Heart left ventricle (tissue), 16 donors: ENCODE data around the gene NHSL2. TPM values are rescaled to one million over a fixed set of nuclear protein-coding genes. Genes with fewer than 3 reads are reported as not detected.

Source experiments
- ATAC-seq, 4 donors: fragments of 200-7000 bp; cut with Tn5 transposase; one replicate each; pipeline ENCODE4 v1.9.1; 2020 to 2022; ENCODE audit warnings: moderate library complexity in 4 of 4, mild to moderate bottlenecking in 3 of 4, moderate number of reproducible peaks in 1 of 4
- DNase-seq, 5 donors: peaks; one replicate each; pipeline ENCODE4 v3.0.0-alpha.2; 2020
- H3K27ac ChIP-seq, 12 donors: fragments of 200-600 bp; sonication (generic) in 4 of 12; one replicate each; pipeline versions ENCODE4 v1.5.0 to v1.8.0; 2016 to 2022; ENCODE audit warnings: mild to moderate bottlenecking in 2 of 12
- H3K27me3 ChIP-seq, 9 donors: fragments of 200-600 bp; sonication (generic) in 2 of 9; one replicate each; pipeline versions ENCODE4 v1.5.1 to v1.8.0; 2016 to 2022; ENCODE audit warnings: mild to moderate bottlenecking in 3 of 9
- H3K36me3 ChIP-seq, 9 donors: fragments of 200-600 bp; sonication (generic) in 2 of 9; one replicate each; pipeline versions ENCODE4 v1.5.0 to v1.8.0; 2018 to 2022; ENCODE audit warnings: mild to moderate bottlenecking in 2 of 9
- H3K4me1 ChIP-seq, 12 donors: fragments of 200-600 bp; sonication (generic) in 4 of 12; one replicate each; pipeline versions ENCODE4 v1.5.0 to v1.8.0; 2016 to 2022; ENCODE audit warnings: mild to moderate bottlenecking in 3 of 12
- H3K4me3 ChIP-seq, 12 donors: fragments of 200-600 bp; sonication (generic) in 4 of 12; one replicate each; pipeline versions ENCODE4 v1.5.0 to v1.8.0; 2017 to 2022; ENCODE audit warnings: mild to moderate bottlenecking in 9 of 12, moderate library complexity in 4 of 12
- H3K9me3 ChIP-seq, 12 donors: fragments of 200-600 bp; sonication (generic) in 4 of 12; one replicate each; pipeline versions ENCODE4 v1.5.0 to v1.8.0; 2016 to 2022; ENCODE audit warnings: mild to moderate bottlenecking in 1 of 12
- POLR2A ChIP-seq, 2 donors: fragments of 450-650 bp; IDR thresholded peaks; one replicate each; pipeline ENCODE4 v1.6.1; 2017; ENCODE audit warnings: antibody characterized with exemption in 2 of 2, mild to moderate bottlenecking in 2 of 2, moderate library complexity in 2 of 2
- WGBS, 4 donors: extraction: QIAGEN DNeasy Blood & Tissue Kit in 2 of 4; methylation state at CpG; one replicate each; pipeline versions ENCODE4 v1.1.5 to v1.1.7; 2013 to 2018; 5-methylcytosine and 5-hydroxymethylcytosine counted together
- intact Hi-C, 10 donors: fragments of 100-400 bp; cut with DNase I; formaldehyde crosslinking; loops; one replicate each; pipeline versions ENCODE4 v1.11.1 to v1.14.2; 2022
- polyA plus RNA-seq, 2 donors: library from polyadenylated mRNA; stranded (reverse); fragments of 200-250 nt; gene quantifications; one replicate each; pipeline ENCODE4 v1.2.3, GENCODE V29; 2013
- total RNA-seq, 9 donors: library from RNA; depleted of rRNA in 2 of 9; stranded (reverse); fragments of >200 nt in 2 of 9; fragmentation: NEBNext Ultra II Directional in 3 of 9; extraction: Animal tissue kit (Norgen Biotek cat#: 25700) in 3 of 9; gene quantifications; one replicate each; pipeline versions ENCODE4 v1.1.0 to v1.2.4, GENCODE V29; 2016 to 2023
- TF ChIP-seq, protein P1 (sequence below), 12 donors: fragments of 200-600 bp; sonication (generic) in 4 of 12; IDR thresholded peaks; one replicate each; pipeline versions ENCODE4 v1.5.0 to v1.8.0; 2018 to 2022; ENCODE audit warnings: antibody characterized with exemption in 12 of 12, mild to moderate bottlenecking in 5 of 12
- donor health status: ischemic (EF 13 %, LVEDD 7.1; RV severe dilation, severe dysfunction).
- donor health status: healthy with polysubstance abuse.
- donor health status: DM: no; HTN: yes; CAD: no.
- donor health status: DM: no; HTN: no; CAD: no.
- donor health status: ischemic (EF 25% LVEDD 6.9; RV normal size, moderate dysfunction).
- donor health status: ischemic (EF 25% LVEDD 5.7; RV mildly dilated, moderate dysfunction).
- donor health status: healthy.
- donor health status: DM: yes; HTN: yes; CAD: no.
- donor health status: ischemic (EF 35%, LVEDD 5.7; RV mildly dilated, moderate dysfunction).
- donor health status: nonischemic (EF 11% LVEDD 7.7; RV severe dilation, severe dysfunction).
- donor health status: DM: yes; HTN: yes; CAD: no.
- donor health status: PGD.
- donor health status: ischemic (EF 29% LVEDD 5.4; RV normal size, mild dysfunction).
- donor health status: nonischemic (EF 23%, LVEDD 6.1; RV moderate dilation, normal function).

NHSL2 gene
- total and polyA plus RNA-seq, 11 donors: 1.8 to 14.0 (median 5.8) TPM

DNA sequence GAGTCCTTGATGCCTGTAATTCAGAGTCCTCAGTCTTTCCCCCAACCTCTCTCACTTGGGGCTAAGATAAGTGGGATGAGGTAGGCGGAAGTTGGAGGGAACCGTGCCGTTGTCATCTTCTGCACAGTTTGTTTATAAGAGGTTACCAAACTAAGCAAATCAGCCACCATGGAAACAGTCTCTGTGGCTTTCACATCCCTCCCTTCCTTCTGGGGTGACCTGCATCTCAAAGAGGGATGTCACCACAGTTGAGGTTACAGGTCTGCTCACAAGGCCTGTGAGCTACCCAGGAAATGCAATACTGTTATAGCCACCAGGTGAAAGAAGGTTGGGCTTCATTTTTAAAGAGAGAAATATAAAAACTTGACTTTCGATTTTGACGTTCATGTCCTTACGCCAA, 194.8 kb downstream of the NHSL2 start:
- intact Hi-C loops: no loop called here
- Histone ChIP-seq H3K4me3 (no peak overlapping the region), H3K27me3 (peaks cover 0 to 33% (median 0%) of the 10 kb centered on the region in 9 donors), H3K4me1 (peaks cover 0 to 18% (median 1%) of the 10 kb centered on the region in 12 donors), H3K36me3 (no peaks in the 10 kb centered on the region), H3K27ac (peak overlapping the region in 1 of 12 donors; percentile 42), H3K9me3 (no peaks in the 10 kb centered on the region)
- ATAC-seq (no peak), DNase-seq (no peak)
- TF ChIP-seq, protein P1, sequence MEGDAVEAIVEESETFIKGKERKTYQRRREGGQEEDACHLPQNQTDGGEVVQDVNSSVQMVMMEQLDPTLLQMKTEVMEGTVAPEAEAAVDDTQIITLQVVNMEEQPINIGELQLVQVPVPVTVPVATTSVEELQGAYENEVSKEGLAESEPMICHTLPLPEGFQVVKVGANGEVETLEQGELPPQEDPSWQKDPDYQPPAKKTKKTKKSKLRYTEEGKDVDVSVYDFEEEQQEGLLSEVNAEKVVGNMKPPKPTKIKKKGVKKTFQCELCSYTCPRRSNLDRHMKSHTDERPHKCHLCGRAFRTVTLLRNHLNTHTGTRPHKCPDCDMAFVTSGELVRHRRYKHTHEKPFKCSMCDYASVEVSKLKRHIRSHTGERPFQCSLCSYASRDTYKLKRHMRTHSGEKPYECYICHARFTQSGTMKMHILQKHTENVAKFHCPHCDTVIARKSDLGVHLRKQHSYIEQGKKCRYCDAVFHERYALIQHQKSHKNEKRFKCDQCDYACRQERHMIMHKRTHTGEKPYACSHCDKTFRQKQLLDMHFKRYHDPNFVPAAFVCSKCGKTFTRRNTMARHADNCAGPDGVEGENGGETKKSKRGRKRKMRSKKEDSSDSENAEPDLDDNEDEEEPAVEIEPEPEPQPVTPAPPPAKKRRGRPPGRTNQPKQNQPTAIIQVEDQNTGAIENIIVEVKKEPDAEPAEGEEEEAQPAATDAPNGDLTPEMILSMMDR (IDR thresholded peaks at IDR 0.05): no peak
- TF ChIP-seq POLR2A (IDR thresholded peaks at IDR 0.05): no peak
- WGBS, 4 donors: 80 to 87% (median 85%) methylated on average over 6 of the region's 6 CpGs

DNA sequence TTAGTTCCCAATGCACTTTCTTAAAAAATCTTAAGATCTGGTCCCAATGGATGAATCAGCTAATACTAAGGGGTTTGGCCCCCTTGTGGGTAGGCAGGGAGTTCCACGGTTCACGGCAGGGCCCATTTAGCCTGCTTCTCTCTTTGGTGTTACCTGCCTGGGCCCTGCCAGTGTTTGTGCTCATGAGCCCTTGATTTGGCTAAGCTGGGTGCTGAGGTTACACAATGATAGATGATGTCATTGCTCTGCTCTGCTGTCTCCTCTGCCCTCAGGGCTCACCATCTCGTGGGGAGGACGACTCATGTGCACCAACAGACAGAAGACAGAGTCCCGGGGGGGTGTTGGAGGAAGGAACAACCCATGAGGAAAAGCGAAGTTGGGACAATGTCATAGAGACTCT, 196.7 kb downstream of the NHSL2 start:
- ATAC-seq (peak in 1 of 4 donors; percentile 46), DNase-seq (no peak)
- H3K27ac ChIP-seq: no peak overlapping the region

DNA sequence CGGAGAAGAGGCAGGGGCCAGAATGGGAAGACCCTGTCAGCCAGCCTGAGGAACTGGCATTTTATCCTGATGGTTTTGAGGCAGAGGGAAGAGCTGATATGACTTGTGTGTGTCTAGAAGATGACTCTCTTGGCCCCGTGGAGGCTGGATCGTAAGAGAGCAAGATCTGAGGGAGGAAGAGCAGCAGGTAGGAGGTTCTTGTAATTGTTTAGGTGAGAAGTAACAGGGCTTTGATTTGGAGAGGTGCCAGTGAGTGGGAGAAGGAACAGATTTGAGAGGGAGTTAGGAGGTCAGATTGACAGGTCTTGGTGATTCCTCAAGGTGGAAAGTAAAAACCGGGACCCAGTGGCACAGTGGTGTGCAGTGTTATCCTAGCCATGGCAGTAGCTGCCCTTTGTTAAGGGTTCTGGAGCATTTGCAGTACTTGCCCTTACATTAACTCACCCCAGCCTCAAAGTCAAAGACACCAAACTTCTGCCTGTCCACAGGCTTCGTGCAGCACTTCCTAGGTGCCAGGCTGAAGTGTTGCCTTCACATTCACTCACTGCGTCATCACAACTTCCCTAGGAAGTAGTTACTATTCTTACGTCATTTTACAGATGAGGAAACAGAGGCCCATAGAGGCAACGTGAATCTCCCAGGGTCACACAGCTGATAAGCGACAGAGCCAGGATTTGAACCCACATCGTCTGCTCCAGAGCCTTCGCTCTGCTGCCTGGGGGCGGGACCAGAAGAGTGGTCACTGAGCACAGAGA, 197.4 kb downstream of the NHSL2 start:
- Histone ChIP-seq H3K4me3 (no peak overlapping the region), H3K9me3 (no peaks in the 10 kb centered on the region), H3K27me3 (peaks cover 0 to 26% (median 0%) of the 10 kb centered on the region in 9 donors), H3K27ac (no peak overlapping the region), H3K4me1 (peaks cover 0 to under 1% (median 0%) of the 10 kb centered on the region in 12 donors), H3K36me3 (no peaks in the 10 kb centered on the region)
- intact Hi-C loops: no loop called here
- ATAC-seq: no peak
- DNase-seq: no peak
- WGBS, 4 donors: 82 to 88% (median 86%) methylated on average over 12 of the region's 12 CpGs
- TF ChIP-seq, protein P1 (IDR thresholded peaks at IDR 0.05): no peak
- no peak for TF ChIP-seq POLR2A (IDR thresholded peaks at IDR 0.05)

More for the DNA sequence above, 196.7 kb downstream of the NHSL2 start:
- intact Hi-C loops: no loop called here
- H3K36me3 ChIP-seq: no peaks in the 10 kb centered on the region
- H3K4me1 ChIP-seq: peaks cover 0 to 6% (median 0%) of the 10 kb centered on the region in 12 donors
- 72 to 82% (median 76%) methylated on average over 6 of the region's 6 CpGs for WGBS, 4 donors
- H3K9me3 ChIP-seq: no peaks in the 10 kb centered on the region
- no peak for TF ChIP-seq POLR2A (IDR thresholded peaks at IDR 0.05)
- TF ChIP-seq, protein P1 (IDR thresholded peaks at IDR 0.05): no peak
- H3K27me3 ChIP-seq: peaks cover 0 to 31% (median 0%) of the 10 kb centered on the region in 9 donors
- no peak overlapping the region for H3K4me3 ChIP-seq

DNA sequence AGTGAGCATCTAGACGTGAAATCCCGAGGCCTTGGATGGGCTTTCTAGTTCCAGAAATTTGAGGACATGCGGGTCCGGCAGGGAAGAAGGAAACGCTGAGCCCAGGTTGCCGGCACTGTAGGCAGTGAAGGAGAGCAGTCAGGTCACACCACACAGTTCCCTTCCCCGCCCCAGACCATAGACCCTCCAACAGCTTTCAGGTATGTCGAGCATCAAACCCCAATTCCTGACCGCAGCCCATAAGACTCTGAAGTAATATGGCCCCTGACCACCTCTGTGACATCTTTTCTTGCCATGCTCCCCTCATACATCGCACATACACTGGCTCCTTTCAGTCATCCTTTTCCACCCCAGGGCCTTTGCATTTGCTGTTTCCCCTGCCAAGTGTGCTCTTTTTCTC, 198.0 kb downstream of the NHSL2 start:
- intact Hi-C loops: no loop called here
- ATAC-seq: no peak
- no peak overlapping the region for H3K27ac ChIP-seq

More for the DNA sequence above, 198.0 kb downstream of the NHSL2 start:
- TF ChIP-seq POLR2A (IDR thresholded peaks at IDR 0.05): no peak
- WGBS, 4 donors: 87 to 97% (median 94%) methylated on average over 10 of the region's 10 CpGs
- Histone ChIP-seq H3K4me3 (no peak overlapping the region), H3K36me3 (no peaks in the 10 kb centered on the region), H3K9me3 (no peaks in the 10 kb centered on the region), H3K27me3 (peaks cover 0 to 23% (median 0%) of the 10 kb centered on the region in 9 donors), H3K4me1 (peaks cover 0 to 4% (median 0%) of the 10 kb centered on the region in 12 donors)
- no peak for DNase-seq
